ENCODE data around the gene LONRF2.

GRCh38 chr2:100245681-100246080 is 76.6 kb downstream of the LONRF2 start:
- TF ChIP-seq ZNF749 (CRISPR knock-in tag; IDR thresholded peaks at IDR 0.05; ENCODE audit: borderline replicate concordance) (no peak), POLR2A (IDR thresholded peaks at IDR 0.05; ENCODE audit: insufficient read depth in 1 of 2, low read depth in 2 of 2, low read length in 2 of 2) (no peak), TBP (CRISPR knock-in tag; IDR thresholded peaks at IDR 0.05) (no peak), POLR2AphosphoS2 (IDR thresholded peaks at IDR 0.05; ENCODE audit: low read depth, low read length) (no peak), FOXO1 (CRISPR knock-in tag; IDR thresholded peaks at IDR 0.05) (no peak), GABPA (IDR thresholded peaks at IDR 0.05; ENCODE audit: low read depth, low read length) (no peak), GABPA (CRISPR knock-in tag; IDR thresholded peaks at IDR 0.05; ENCODE audit: low read depth) (no peak), ZNF503 (CRISPR knock-in tag; IDR thresholded peaks at IDR 0.05) (no peak)
- TF ChIP-seq, protein P1, sequence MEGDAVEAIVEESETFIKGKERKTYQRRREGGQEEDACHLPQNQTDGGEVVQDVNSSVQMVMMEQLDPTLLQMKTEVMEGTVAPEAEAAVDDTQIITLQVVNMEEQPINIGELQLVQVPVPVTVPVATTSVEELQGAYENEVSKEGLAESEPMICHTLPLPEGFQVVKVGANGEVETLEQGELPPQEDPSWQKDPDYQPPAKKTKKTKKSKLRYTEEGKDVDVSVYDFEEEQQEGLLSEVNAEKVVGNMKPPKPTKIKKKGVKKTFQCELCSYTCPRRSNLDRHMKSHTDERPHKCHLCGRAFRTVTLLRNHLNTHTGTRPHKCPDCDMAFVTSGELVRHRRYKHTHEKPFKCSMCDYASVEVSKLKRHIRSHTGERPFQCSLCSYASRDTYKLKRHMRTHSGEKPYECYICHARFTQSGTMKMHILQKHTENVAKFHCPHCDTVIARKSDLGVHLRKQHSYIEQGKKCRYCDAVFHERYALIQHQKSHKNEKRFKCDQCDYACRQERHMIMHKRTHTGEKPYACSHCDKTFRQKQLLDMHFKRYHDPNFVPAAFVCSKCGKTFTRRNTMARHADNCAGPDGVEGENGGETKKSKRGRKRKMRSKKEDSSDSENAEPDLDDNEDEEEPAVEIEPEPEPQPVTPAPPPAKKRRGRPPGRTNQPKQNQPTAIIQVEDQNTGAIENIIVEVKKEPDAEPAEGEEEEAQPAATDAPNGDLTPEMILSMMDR (CRISPR knock-in tag; IDR thresholded peaks at IDR 0.05), result no peak
- TF ChIP-seq, protein P2, sequence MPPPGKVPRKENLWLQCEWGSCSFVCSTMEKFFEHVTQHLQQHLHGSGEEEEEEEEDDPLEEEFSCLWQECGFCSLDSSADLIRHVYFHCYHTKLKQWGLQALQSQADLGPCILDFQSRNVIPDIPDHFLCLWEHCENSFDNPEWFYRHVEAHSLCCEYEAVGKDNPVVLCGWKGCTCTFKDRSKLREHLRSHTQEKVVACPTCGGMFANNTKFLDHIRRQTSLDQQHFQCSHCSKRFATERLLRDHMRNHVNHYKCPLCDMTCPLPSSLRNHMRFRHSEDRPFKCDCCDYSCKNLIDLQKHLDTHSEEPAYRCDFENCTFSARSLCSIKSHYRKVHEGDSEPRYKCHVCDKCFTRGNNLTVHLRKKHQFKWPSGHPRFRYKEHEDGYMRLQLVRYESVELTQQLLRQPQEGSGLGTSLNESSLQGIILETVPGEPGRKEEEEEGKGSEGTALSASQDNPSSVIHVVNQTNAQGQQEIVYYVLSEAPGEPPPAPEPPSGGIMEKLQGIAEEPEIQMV (CRISPR knock-in tag; IDR thresholded peaks at IDR 0.05; ENCODE audit: low read depth), result no peak
- TF ChIP-seq, protein P3, sequence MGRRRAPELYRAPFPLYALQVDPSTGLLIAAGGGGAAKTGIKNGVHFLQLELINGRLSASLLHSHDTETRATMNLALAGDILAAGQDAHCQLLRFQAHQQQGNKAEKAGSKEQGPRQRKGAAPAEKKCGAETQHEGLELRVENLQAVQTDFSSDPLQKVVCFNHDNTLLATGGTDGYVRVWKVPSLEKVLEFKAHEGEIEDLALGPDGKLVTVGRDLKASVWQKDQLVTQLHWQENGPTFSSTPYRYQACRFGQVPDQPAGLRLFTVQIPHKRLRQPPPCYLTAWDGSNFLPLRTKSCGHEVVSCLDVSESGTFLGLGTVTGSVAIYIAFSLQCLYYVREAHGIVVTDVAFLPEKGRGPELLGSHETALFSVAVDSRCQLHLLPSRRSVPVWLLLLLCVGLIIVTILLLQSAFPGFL (CRISPR knock-in tag; IDR thresholded peaks at IDR 0.05), result no peak
